ENCODE data around the gene EXOC4.

EXOC4 gene

DNA sequence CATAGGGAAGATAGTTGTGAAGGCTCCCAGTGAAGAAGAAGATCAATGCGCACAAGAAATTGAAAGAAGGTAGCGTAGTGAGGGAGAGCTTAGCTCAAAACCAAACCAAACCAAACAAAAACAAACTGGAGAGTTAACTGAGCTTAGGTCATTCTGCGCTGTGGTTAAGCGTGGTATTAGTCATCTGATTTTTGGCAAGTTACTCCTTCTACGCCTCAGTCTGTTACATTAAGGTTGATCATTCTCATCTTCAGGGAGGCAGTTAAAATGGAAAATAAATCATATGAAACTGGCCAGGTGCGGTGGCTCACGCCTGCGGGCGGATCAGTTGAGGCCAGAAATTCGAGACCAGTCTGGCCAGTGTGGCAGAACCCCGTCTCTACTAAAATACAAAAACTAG lies 259.7 kb downstream of the EXOC4 start:
- Histone ChIP-seq H3K9ac (ENCODE audit: low read depth, low read length) (no peak overlapping the region), H3K9me3 (ENCODE audit: insufficient read depth, low read depth, low read length) (no peaks in the 10 kb centered on the region), H3K36me3 (ENCODE audit: insufficient read depth, low read length) (no peaks in the 10 kb centered on the region), H3K27me3 (ENCODE audit: insufficient read depth, low read length) (no peaks in the 10 kb centered on the region), H3K4me3 (ENCODE audit: low read length) (no peak overlapping the region), H3K27ac (ENCODE audit: low read depth, low read length) (no peak overlapping the region), H3K4me1 (ENCODE audit: insufficient read depth, low read length) (peaks cover 9% of the 10 kb centered on the region)
- 98% methylated on average over 11 of the region's 11 CpGs for WGBS

DNA sequence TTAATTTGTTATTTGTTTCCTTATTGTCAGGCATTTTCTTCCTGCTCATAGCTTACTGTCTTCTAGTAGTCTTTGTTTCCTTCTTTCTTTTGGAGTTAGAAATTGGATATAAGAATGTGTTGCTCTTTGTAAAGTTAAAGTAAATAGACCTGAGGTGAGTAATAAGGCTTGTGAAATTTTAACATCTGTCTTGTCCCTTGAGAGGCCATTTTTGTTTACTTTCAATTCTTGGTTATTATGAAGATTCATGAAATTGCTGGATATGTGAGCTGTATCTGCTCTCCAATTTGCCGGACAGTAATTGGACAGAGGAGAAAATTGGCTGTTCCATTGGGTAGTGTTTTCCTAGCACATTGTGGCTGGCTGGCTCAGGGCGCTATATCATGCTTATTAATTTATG lies 260.7 kb downstream of the EXOC4 start:
- Histone ChIP-seq H3K9ac (ENCODE audit: low read depth, low read length) (no peak overlapping the region), H3K27me3 (ENCODE audit: insufficient read depth, low read length) (no peaks in the 10 kb centered on the region), H3K27ac (ENCODE audit: low read depth, low read length) (no peak overlapping the region), H3K36me3 (ENCODE audit: insufficient read depth, low read length) (no peaks in the 10 kb centered on the region), H3K9me3 (ENCODE audit: insufficient read depth, low read depth, low read length) (no peaks in the 10 kb centered on the region), H3K4me1 (ENCODE audit: insufficient read depth, low read length) (peaks cover 2% of the 10 kb centered on the region), H3K4me3 (ENCODE audit: low read length) (no peak overlapping the region)
- WGBS, result 95% methylated on average over 1 of the region's 2 CpGs

DNA sequence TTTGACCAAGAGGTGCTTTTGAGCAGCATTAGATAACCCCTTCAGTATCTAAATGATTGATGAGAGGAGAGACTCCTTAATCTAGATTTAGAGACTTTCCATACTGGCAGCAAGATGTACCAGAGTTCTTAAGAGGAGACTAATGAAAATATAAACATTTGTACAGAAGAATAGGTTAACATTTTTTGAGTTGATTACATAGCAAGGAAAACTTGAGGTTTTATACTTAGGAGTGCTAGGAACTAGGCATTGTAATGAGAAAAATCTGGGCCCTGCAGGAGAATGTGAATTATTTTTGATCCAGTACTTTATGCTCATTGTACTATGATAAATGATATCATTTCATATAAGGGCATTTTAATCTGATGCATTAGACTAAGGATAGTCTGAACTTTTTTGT lies 261.7 kb downstream of the EXOC4 start:
- no peak overlapping the region for H3K27ac ChIP-seq (ENCODE audit: low read depth, low read length)
- H3K36me3 ChIP-seq (ENCODE audit: insufficient read depth, low read length), result no peaks in the 10 kb centered on the region
- no peaks in the 10 kb centered on the region; the same call in 1 of the 2 replicates for H3K4me1 ChIP-seq (ENCODE audit: insufficient read depth, low read length)
- H3K9me3 ChIP-seq (ENCODE audit: insufficient read depth, low read depth, low read length), result no peaks in the 10 kb centered on the region
- no peaks in the 10 kb centered on the region for H3K27me3 ChIP-seq (ENCODE audit: insufficient read depth, low read length)
- H3K4me3 ChIP-seq (ENCODE audit: low read length), result no peak overlapping the region
- H3K9ac ChIP-seq (ENCODE audit: low read depth, low read length), result no peak overlapping the region

DNA sequence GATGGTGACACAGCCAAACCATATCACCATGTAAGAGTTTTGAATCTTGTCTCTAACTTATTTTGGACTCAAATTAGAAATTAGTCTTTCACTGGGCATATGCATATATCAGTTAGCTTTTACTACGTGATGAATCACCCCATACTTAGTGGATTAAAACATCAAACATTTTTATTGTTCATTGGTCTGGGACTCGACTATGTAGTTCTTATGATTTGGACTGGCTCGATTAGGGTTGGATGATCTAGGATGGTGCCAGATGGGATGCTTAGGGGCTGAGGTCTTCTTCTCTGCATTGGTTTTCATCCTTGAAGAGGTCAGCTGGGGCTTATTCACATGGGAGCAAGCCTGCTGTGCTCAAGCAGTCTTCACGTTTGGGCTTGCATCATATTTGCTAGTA lies 264.9 kb downstream of the EXOC4 start:
- H3K9me3 ChIP-seq (ENCODE audit: insufficient read depth, low read depth, low read length), result no peaks in the 10 kb centered on the region
- H3K9ac ChIP-seq (ENCODE audit: low read depth, low read length), result no peak overlapping the region
- no peak overlapping the region for H3K27ac ChIP-seq (ENCODE audit: low read depth, low read length)
- no peaks in the 10 kb centered on the region for H3K27me3 ChIP-seq (ENCODE audit: insufficient read depth, low read length)
- H3K4me1 ChIP-seq (ENCODE audit: insufficient read depth, low read length), result no peaks in the 10 kb centered on the region; the same call in 1 of the 2 replicates
- H3K36me3 ChIP-seq (ENCODE audit: insufficient read depth, low read length), result no peaks in the 10 kb centered on the region
- WGBS, result 93% methylated on average over 4 of the region's 4 CpGs
- no peak overlapping the region for H3K4me3 ChIP-seq (ENCODE audit: low read length)

DNA sequence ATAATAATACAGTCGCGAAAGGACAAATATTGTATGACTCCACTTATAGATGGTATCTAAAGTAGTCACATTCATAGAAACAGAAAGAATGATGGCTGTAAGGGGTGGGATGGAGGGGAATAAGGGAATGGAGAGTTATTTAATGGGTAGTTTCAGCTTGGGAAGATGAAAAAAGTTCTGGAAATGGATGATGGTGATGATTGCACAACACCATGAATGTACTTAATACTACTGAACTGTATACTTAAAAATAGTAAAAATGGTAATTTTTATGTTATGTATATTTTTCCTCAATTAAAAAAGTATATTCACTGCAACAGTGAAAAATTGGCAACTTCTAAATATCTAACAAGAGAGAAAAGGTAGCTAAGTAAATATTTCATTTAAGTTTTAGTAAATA lies 265.8 kb downstream of the EXOC4 start:
- Histone ChIP-seq H3K9ac (ENCODE audit: low read depth, low read length) (no peak overlapping the region), H3K36me3 (ENCODE audit: insufficient read depth, low read length) (no peaks in the 10 kb centered on the region), H3K4me3 (ENCODE audit: low read length) (no peak overlapping the region), H3K9me3 (ENCODE audit: insufficient read depth, low read depth, low read length) (no peaks in the 10 kb centered on the region), H3K27ac (ENCODE audit: low read depth, low read length) (no peak overlapping the region), H3K27me3 (ENCODE audit: insufficient read depth, low read length) (no peaks in the 10 kb centered on the region), H3K4me1 (ENCODE audit: insufficient read depth, low read length) (no peaks in the 10 kb centered on the region; the same call in 1 of the 2 replicates)
- WGBS, result 92% methylated on average over 2 of the region's 2 CpGs

DNA sequence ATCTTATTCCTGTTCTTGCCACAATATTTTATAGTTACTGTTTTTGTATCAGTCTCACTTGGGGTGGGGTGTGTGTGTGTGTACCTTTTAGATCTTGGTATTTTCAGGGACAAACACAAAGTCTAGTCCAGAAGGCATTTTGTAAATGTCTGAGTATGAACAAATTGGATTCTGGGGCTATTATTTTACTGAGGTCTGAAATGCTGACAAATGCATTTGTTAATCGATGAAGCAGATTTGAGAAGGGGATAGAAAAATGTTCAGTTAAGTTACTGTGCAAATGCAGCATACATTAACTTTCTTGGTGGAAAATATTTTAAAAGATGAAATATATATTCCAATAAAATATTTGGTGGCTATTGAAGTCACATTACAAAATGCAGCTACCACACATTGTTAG lies 267.4 kb downstream of the EXOC4 start:
- WGBS, result 100% methylated on average over 1 of the region's 1 CpG
- Histone ChIP-seq H3K36me3 (ENCODE audit: insufficient read depth, low read length) (no peaks in the 10 kb centered on the region), H3K27me3 (ENCODE audit: insufficient read depth, low read length) (no peaks in the 10 kb centered on the region), H3K9ac (ENCODE audit: low read depth, low read length) (no peak overlapping the region), H3K4me1 (ENCODE audit: insufficient read depth, low read length) (no peaks in the 10 kb centered on the region; the same call in 1 of the 2 replicates), H3K9me3 (ENCODE audit: insufficient read depth, low read depth, low read length) (no peaks in the 10 kb centered on the region), H3K4me3 (ENCODE audit: low read length) (no peak overlapping the region), H3K27ac (ENCODE audit: low read depth, low read length) (no peak overlapping the region)

DNA sequence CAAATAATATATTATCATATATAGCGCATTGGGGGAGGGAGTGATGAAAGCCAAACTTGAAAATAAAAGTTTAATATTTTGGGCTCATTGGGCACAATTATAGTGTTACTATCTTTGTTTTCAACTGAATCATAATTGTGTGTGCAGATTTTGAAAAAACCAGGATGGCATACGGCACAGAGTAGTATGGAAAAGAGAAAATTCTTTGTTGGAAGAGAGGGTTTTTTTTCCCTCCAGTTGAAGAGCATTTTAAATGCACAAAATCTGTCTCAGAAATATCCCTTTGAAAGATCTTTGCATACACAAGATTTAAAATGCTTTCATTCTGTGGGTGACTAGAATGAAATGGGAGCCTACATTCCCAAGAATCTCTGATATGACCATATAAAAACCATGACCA lies 269.6 kb downstream of the EXOC4 start:
- H3K36me3 ChIP-seq (ENCODE audit: insufficient read depth, low read length), result no peaks in the 10 kb centered on the region
- H3K27me3 ChIP-seq (ENCODE audit: insufficient read depth, low read length), result no peaks in the 10 kb centered on the region
- no peaks in the 10 kb centered on the region for H3K9me3 ChIP-seq (ENCODE audit: insufficient read depth, low read depth, low read length)
- no peak overlapping the region for H3K4me3 ChIP-seq (ENCODE audit: low read length)
- WGBS, result 100% methylated on average over 2 of the region's 2 CpGs
- no peaks in the 10 kb centered on the region for H3K4me1 ChIP-seq (ENCODE audit: insufficient read depth, low read length)
- H3K27ac ChIP-seq (ENCODE audit: low read depth, low read length), result no peak overlapping the region
- H3K9ac ChIP-seq (ENCODE audit: low read depth, low read length), result no peak overlapping the region

DNA sequence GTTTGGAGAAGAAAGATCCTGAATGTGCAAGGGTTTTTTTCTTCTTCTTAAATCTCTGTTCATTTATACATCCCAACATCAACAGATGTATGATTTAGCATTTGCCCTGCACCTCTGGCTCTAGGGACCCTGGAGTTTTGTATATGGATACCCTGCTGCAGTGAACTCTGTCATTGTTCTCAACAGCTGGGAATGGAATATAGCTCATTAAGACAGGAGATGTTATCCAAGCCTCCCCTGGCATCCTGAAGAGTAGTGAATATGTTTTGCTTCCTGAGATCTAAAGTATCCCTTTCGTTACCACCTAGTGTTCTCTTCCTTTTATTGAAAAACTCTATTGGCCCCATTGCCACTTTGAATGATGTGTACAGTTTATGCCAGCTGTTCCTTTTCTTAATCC lies 275.9 kb downstream of the EXOC4 start:
- Histone ChIP-seq H3K4me1 (ENCODE audit: insufficient read depth, low read length) (no peaks in the 10 kb centered on the region), H3K36me3 (ENCODE audit: insufficient read depth, low read length) (no peaks in the 10 kb centered on the region), H3K27ac (ENCODE audit: low read depth, low read length) (no peak overlapping the region), H3K4me3 (ENCODE audit: low read length) (no peak overlapping the region), H3K27me3 (ENCODE audit: insufficient read depth, low read length) (no peaks in the 10 kb centered on the region), H3K9me3 (ENCODE audit: insufficient read depth, low read depth, low read length) (no peaks in the 10 kb centered on the region), H3K9ac (ENCODE audit: low read depth, low read length) (no peak overlapping the region)
- 91% methylated on average over 1 of the region's 1 CpG for WGBS

DNA sequence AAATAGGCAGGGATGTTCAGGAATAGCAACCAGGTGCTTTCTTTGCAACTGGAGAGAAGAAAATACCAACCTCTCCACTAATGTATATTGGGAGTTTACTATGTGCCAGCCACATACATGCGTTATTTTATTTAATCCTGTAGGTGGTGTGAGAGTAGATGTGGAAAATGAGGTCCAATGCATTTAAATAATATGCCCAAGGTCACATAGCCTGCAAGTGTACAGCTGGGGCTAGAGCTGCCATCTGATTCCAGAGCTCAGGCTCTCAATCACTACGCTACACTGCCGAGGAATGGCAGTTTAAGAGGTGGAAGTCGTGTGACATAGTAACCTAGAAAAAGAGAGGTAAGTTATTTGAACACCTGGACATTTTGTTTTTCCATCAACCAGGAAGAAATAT lies 277.0 kb downstream of the EXOC4 start:
- 97% methylated on average over 4 of the region's 4 CpGs for WGBS
- Histone ChIP-seq H3K4me3 (ENCODE audit: low read length) (no peak overlapping the region), H3K9ac (ENCODE audit: low read depth, low read length) (no peak overlapping the region), H3K27ac (ENCODE audit: low read depth, low read length) (no peak overlapping the region), H3K27me3 (ENCODE audit: insufficient read depth, low read length) (no peaks in the 10 kb centered on the region), H3K36me3 (ENCODE audit: insufficient read depth, low read length) (no peaks in the 10 kb centered on the region), H3K4me1 (ENCODE audit: insufficient read depth, low read length) (no peaks in the 10 kb centered on the region; the same call in 1 of the 2 replicates), H3K9me3 (ENCODE audit: insufficient read depth, low read depth, low read length) (no peaks in the 10 kb centered on the region)

DNA sequence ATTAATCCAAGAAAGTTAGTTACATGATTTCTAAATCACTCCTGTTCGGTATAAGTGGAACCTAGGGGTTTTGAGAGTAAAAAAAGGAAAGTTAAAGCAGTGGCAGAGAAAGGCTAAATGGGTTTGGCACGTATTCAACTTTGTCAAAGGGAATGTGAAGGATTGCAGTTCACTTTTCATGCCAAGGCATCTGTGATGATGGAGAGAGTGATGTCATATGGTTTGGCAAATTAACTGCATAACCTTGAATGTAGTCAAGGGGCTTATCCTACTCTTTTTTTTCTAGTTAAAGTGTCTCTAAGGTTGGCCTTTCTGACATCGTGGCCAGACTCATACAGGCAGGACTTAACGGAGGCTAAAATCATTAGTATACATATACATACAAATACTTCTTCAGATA lies 277.8 kb downstream of the EXOC4 start:
- Histone ChIP-seq H3K4me3 (ENCODE audit: low read length) (no peak overlapping the region), H3K36me3 (ENCODE audit: insufficient read depth, low read length) (no peaks in the 10 kb centered on the region), H3K27me3 (ENCODE audit: insufficient read depth, low read length) (no peaks in the 10 kb centered on the region), H3K27ac (ENCODE audit: low read depth, low read length) (no peak overlapping the region), H3K9me3 (ENCODE audit: insufficient read depth, low read depth, low read length) (no peaks in the 10 kb centered on the region), H3K9ac (ENCODE audit: low read depth, low read length) (no peak overlapping the region), H3K4me1 (ENCODE audit: insufficient read depth, low read length) (no peaks in the 10 kb centered on the region; the same call in 1 of the 2 replicates)
- WGBS, result 92% methylated on average over 2 of the region's 4 CpGs

DNA sequence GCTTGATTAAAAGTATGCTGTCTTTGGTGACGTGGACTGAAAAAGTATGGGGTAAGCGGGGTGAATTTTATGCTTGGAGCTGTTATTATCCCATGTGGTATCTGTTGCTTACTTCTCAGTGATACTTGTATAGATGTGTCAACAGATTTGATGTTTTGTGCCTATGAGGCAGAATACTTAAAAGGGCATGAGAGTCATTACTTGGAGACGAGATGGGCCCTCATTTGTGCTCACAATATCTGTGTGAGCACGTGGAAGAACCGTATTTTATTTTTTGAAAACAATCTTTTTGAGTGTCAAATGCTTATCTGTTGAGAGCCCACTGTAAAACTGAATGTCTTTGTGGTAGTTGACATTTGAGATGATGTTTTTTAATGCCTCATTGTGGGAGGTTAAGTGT lies 281.9 kb downstream of the EXOC4 start:
- no peak overlapping the region for H3K9ac ChIP-seq (ENCODE audit: low read depth, low read length)
- no peaks in the 10 kb centered on the region for H3K9me3 ChIP-seq (ENCODE audit: insufficient read depth, low read depth, low read length)
- 92% methylated on average over 5 of the region's 5 CpGs for WGBS
- H3K4me3 ChIP-seq (ENCODE audit: low read length), result no peak overlapping the region
- H3K27ac ChIP-seq (ENCODE audit: low read depth, low read length), result no peak overlapping the region
- no peaks in the 10 kb centered on the region for H3K27me3 ChIP-seq (ENCODE audit: insufficient read depth, low read length)
- peaks cover 8% of the 10 kb centered on the region for H3K4me1 ChIP-seq (ENCODE audit: insufficient read depth, low read length)
- H3K36me3 ChIP-seq (ENCODE audit: insufficient read depth, low read length), result no peaks in the 10 kb centered on the region

DNA sequence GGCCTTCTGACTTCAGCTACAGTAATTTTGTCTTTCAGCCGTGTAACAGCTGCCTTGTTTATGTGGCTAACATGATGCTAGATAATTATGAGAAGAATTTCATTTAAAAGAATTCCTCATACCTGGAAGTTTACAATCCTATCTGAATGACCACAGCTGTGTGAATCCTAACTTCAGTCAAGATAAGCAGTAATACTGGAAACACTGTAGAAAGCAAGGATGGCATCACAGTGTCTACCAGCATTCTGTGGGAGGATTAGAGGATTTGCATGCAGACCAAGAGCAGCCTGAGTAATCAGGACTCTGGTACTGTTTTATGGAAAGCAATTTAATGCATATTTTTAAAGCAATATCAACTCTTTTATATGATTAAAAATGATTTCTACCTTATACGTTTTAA lies 282.4 kb downstream of the EXOC4 start:
- H3K27me3 ChIP-seq (ENCODE audit: insufficient read depth, low read length), result no peaks in the 10 kb centered on the region
- no peak overlapping the region for H3K4me3 ChIP-seq (ENCODE audit: low read length)
- H3K36me3 ChIP-seq (ENCODE audit: insufficient read depth, low read length), result no peaks in the 10 kb centered on the region
- H3K27ac ChIP-seq (ENCODE audit: low read depth, low read length), result no peak overlapping the region
- 84% methylated on average over 2 of the region's 2 CpGs for WGBS
- H3K9ac ChIP-seq (ENCODE audit: low read depth, low read length), result no peak overlapping the region
- peaks cover 13% of the 10 kb centered on the region for H3K4me1 ChIP-seq (ENCODE audit: insufficient read depth, low read length)
- H3K9me3 ChIP-seq (ENCODE audit: insufficient read depth, low read depth, low read length), result no peaks in the 10 kb centered on the region
